Measurements from ENCODE around the gene DHRS12. TPM values are rescaled to one million over a fixed set of nuclear protein-coding genes. Genes with fewer than 3 reads are reported as not detected.

DHRS12 gene
- total RNA-seq, 1 experiment from 2014 or later: 14.1 TPM

DNA sequence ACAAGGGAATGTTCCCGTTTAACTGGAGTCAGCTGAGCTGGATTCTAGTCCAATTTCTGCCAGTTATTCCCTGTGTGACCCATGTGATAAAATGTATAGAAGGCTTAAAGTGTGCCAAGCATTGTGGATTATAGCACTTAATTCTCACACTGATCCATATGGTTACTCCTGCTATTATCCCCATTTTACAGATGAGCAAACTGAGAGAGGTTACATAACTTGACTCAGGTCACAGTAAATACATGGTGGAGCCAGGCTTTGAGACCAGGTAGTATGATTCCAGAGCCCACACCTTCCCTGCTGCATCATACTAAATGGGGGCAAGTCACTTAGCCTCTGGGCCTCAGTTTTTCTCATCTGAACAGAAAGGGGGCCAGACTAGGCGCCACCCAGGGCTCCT, 2.0 kb upstream of the DHRS12 start:
- peaks cover 8% of the 10 kb centered on the region; the same call in 1 of the 2 replicates for H3K4me1 ChIP-seq
- DNase-seq: no peak
- Mint-ChIP-seq H3K27me3 (ENCODE audit: insufficient read depth, unreplicated experiment) (no peaks in the 10 kb centered on the region), H3K36me3 (ENCODE audit: insufficient read depth, unreplicated experiment) (peaks cover 15% of the 10 kb centered on the region), H3K27ac (ENCODE audit: unreplicated experiment) (no peak overlapping the region), H3K4me3 (ENCODE audit: unreplicated experiment) (no peak overlapping the region), H3K4me1 (ENCODE audit: low read depth, unreplicated experiment) (peaks cover 9% of the 10 kb centered on the region), H3K9me3 (ENCODE audit: unreplicated experiment) (no peaks in the 10 kb centered on the region)
- H3K27me3 ChIP-seq (replicated peaks; ENCODE audit: control insufficient read depth, insufficient read depth, low read length): no peaks in the 10 kb centered on the region
- intact Hi-C loops (cut with micrococcal nuclease; ENCODE audit: unreplicated experiment): loop anchor here (2.0 to 10.0 kb wide), 2 partner anchors 353 to 649 kb away; partner anchors contain the start of genes CKAP2, INTS6 and VPS36
- no peaks in the 10 kb centered on the region for H3K9me3 ChIP-seq
- H3K4me3 ChIP-seq (ENCODE audit: low read depth, low read length): no peak overlapping the region
- ChIA-PET CTCF (no interaction called here), POLR2A (no interaction called here)
- H3K36me3 ChIP-seq (ENCODE audit: control insufficient read depth, insufficient read depth, low read length): no peaks in the 10 kb centered on the region
- BruUV-seq (replicated peaks): no TSS peak
- TF ChIP-seq, protein P1, sequence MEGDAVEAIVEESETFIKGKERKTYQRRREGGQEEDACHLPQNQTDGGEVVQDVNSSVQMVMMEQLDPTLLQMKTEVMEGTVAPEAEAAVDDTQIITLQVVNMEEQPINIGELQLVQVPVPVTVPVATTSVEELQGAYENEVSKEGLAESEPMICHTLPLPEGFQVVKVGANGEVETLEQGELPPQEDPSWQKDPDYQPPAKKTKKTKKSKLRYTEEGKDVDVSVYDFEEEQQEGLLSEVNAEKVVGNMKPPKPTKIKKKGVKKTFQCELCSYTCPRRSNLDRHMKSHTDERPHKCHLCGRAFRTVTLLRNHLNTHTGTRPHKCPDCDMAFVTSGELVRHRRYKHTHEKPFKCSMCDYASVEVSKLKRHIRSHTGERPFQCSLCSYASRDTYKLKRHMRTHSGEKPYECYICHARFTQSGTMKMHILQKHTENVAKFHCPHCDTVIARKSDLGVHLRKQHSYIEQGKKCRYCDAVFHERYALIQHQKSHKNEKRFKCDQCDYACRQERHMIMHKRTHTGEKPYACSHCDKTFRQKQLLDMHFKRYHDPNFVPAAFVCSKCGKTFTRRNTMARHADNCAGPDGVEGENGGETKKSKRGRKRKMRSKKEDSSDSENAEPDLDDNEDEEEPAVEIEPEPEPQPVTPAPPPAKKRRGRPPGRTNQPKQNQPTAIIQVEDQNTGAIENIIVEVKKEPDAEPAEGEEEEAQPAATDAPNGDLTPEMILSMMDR (IDR thresholded peaks at IDR 0.05; ENCODE audit: insufficient read depth in 1 of 2, low read depth in 1 of 2, low read length in 1 of 2, severe bottlenecking in 1 of 2, unreplicated experiment in 1 of 2): no peak

DNA sequence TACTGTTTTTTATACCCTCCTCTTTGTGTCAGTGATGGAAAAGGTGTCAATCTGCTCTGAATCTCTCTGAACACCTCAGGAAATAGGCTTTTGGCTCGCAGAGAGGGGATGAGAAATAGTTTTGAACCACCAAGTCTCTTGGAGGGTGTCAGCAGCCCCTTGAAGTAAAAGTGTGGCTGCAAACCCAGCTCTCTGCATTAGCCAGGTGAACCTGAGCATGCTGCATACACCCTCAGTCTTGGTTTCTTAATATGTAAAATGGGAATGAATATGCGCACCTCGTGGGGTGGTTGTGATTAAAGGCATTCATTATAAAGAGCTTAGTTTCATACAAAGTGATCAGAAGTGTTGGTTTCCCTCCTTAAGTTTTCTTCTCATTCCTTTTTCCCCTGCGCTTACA, 1.4 kb upstream of the DHRS12 start:
- peak overlapping the region; percentile 89 for H3K4me3 Mint-ChIP-seq (ENCODE audit: unreplicated experiment)
- ChIA-PET CTCF (no interaction called here), POLR2A (interaction anchor here (0.6 kb wide), 1 partner anchor 52 kb away, joined by 4 read pairs; no protein-coding TSS in a partner anchor)
- Histone ChIP-seq H3K27me3 (replicated peaks; ENCODE audit: control insufficient read depth, insufficient read depth, low read length) (no peaks in the 10 kb centered on the region), H3K36me3 (ENCODE audit: control insufficient read depth, insufficient read depth, low read length) (no peaks in the 10 kb centered on the region), H3K9me3 (no peaks in the 10 kb centered on the region), H3K4me1 (peaks cover 8% of the 10 kb centered on the region; the same call in 1 of the 2 replicates), H3K4me3 (ENCODE audit: low read depth, low read length) (no peak overlapping the region)
- TF ChIP-seq, protein P1 (IDR thresholded peaks at IDR 0.05; ENCODE audit: insufficient read depth in 1 of 2, low read depth in 1 of 2, low read length in 1 of 2, severe bottlenecking in 1 of 2, unreplicated experiment in 1 of 2): no peak
- no peak for DNase-seq
- H3K9me3 Mint-ChIP-seq (ENCODE audit: unreplicated experiment): no peaks in the 10 kb centered on the region
- H3K36me3 Mint-ChIP-seq (ENCODE audit: insufficient read depth, unreplicated experiment): peaks cover 15% of the 10 kb centered on the region
- H3K4me1 Mint-ChIP-seq (ENCODE audit: low read depth, unreplicated experiment): peaks cover 9% of the 10 kb centered on the region
- no peaks in the 10 kb centered on the region for H3K27me3 Mint-ChIP-seq (ENCODE audit: insufficient read depth, unreplicated experiment)
- BruUV-seq (replicated peaks): no TSS peak
- intact Hi-C loops (cut with micrococcal nuclease; ENCODE audit: unreplicated experiment): loop anchor here (2.0 to 10.0 kb wide), 2 partner anchors 353 to 649 kb away; partner anchors contain the start of genes CKAP2, INTS6 and VPS36
- no peak overlapping the region for H3K27ac Mint-ChIP-seq (ENCODE audit: unreplicated experiment)

DNA sequence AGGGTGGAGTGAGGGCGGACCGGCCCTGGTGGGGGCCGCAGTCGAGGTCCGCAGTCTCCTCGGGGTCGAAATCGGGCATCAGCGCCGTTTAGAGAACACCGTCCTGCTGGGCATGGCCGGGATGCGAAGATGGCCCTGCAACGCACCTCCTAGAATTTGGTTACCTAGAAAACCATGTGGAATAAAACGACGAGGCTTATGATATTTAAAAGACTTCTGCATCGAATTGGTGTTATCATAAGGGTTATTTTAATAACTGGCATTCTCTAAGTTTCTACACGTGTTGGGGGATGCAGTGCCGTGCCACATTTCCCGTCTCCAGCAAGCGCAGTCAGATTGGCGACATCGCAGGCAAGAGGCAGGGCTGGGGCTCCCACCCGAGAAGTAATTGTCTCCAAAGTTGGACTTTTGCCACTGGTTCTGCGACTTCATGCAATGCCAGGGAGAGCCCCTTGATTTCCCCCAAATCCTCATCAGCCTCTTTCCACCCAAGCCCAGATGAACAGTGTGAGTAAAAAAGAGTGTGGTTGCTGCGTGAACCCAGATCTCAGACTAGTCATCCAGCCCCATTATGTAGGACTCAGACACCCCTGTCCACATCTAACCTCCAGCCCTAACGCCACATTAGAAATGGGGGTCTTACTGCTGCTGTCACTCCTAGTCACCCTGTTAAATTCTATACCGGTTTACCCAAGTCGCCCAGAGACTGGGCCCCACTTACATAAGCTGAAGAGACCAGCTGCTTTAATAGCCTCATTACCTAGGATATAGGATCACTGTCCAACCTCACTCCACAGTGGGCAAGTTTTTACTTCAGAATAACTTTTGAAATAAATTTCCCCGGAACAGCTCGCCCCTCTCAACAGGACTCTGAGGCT, 571 bp upstream of the DHRS12 start:
- Histone ChIP-seq H3K4me3 (ENCODE audit: low read depth, low read length) (peak overlapping the region; percentile 69), H3K4me1 (peaks cover 8% of the 10 kb centered on the region; the same call in 1 of the 2 replicates), H3K36me3 (ENCODE audit: control insufficient read depth, insufficient read depth, low read length) (no peaks in the 10 kb centered on the region), H3K27me3 (replicated peaks; ENCODE audit: control insufficient read depth, insufficient read depth, low read length) (no peaks in the 10 kb centered on the region), H3K9me3 (no peaks in the 10 kb centered on the region)
- H3K27me3 Mint-ChIP-seq (ENCODE audit: insufficient read depth, unreplicated experiment): no peaks in the 10 kb centered on the region
- ChIA-PET CTCF (no interaction called here), POLR2A (interaction anchor here (0.6 kb wide), 1 partner anchor 52 kb away, joined by 4 read pairs; no protein-coding TSS in a partner anchor)
- intact Hi-C loops (cut with micrococcal nuclease; ENCODE audit: unreplicated experiment): loop anchor here (1.0 to 10.0 kb wide), 4 partner anchors 72 to 650 kb away; partner anchors contain the start of genes CKAP2, INTS6, VPS36 and WDFY2
- no peak for DNase-seq
- peaks cover 15% of the 10 kb centered on the region for H3K36me3 Mint-ChIP-seq (ENCODE audit: insufficient read depth, unreplicated experiment)
- TF ChIP-seq, protein P1 (IDR thresholded peaks at IDR 0.05; ENCODE audit: insufficient read depth in 1 of 2, low read depth in 1 of 2, low read length in 1 of 2, severe bottlenecking in 1 of 2, unreplicated experiment in 1 of 2): no peak
- peak overlapping the region; percentile 89 for H3K4me3 Mint-ChIP-seq (ENCODE audit: unreplicated experiment)
- no peaks in the 10 kb centered on the region for H3K9me3 Mint-ChIP-seq (ENCODE audit: unreplicated experiment)
- TSS peak; percentile 74 for BruUV-seq (replicated peaks)
- peak overlapping the region; percentile 94 for H3K27ac Mint-ChIP-seq (ENCODE audit: unreplicated experiment)
- peaks cover 9% of the 10 kb centered on the region for H3K4me1 Mint-ChIP-seq (ENCODE audit: low read depth, unreplicated experiment)

All from Caco-2 (cell line).